Neural cell (in vitro differentiated cells): ENCODE data around the gene ILF3. TPM values are rescaled to one million over a fixed set of nuclear protein-coding genes. Genes with fewer than 3 reads are reported as not detected.

ENCODE experiments used
- H2AFZ ChIP-seq: fragments of 200-600, 300-800 bp; sonication (generic), shearing (Covaris generic); 2 replicates; pipeline ENCODE4 v1.6.0; 2014; ENCODE audit warnings: low read depth, mild to moderate bottlenecking, antibody characterized with exemption, low read length, moderate library complexity
- H3F3A ChIP-seq: fragments of 200-600 bp; shearing (Covaris generic); 2 replicates; pipeline ENCODE4 v1.6.1; 2016; ENCODE audit warnings: mild to moderate bottlenecking, moderate library complexity, mixed read lengths, antibody characterized with exemption, low read length; ENCODE audit not compliant: insufficient read depth, poor library complexity, severe bottlenecking
- H3K27ac ChIP-seq: fragments of 200-600, 300-800 bp; sonication (generic), shearing (Covaris generic); 2 replicates; pipeline ENCODE4 v1.5.1; 2014; ENCODE audit warnings: mild to moderate bottlenecking, low read length, moderate library complexity
- H3K27me3 ChIP-seq: fragments of 300-800, 200-600 bp; sonication (generic), shearing (Covaris generic); 2 replicates; pipeline ENCODE4 v1.6.0; 2014; ENCODE audit warnings: mild to moderate bottlenecking, low read depth, low read length, moderate library complexity; ENCODE audit not compliant: insufficient read depth
- H3K36me3 ChIP-seq: fragments of 300-800, 200-600 bp; sonication (generic), shearing (Covaris generic); 2 replicates; pipeline ENCODE4 v1.5.1; 2014; ENCODE audit warnings: mild to moderate bottlenecking, antibody characterized with exemption, low read length, moderate library complexity; ENCODE audit not compliant: insufficient read depth
- H3K4me2 ChIP-seq: fragments of 300-800, 200-600 bp; sonication (generic), shearing (Covaris generic); 2 replicates; pipeline ENCODE4 v1.6.0; 2014; ENCODE audit warnings: mild to moderate bottlenecking, low read length
- H3K4me3 ChIP-seq: fragments of 300-800, 200-600 bp; sonication (generic), shearing (Covaris generic); 2 replicates; pipeline ENCODE4 v1.5.1; 2014; ENCODE audit warnings: mild to moderate bottlenecking, low read length, moderate library complexity
- H3K79me2 ChIP-seq: fragments of 200-600 bp; shearing (Covaris generic); replicated peaks from 2 replicates; pipeline ENCODE4 v1.6.0; 2014; ENCODE audit warnings: mild to moderate bottlenecking, low read length, moderate library complexity; ENCODE audit not compliant: insufficient read depth
- H3K9ac ChIP-seq: fragments of 300-800, 200-600 bp; sonication (generic), shearing (Covaris generic); 2 replicates; pipeline ENCODE4 v1.6.1; 2016; ENCODE audit warnings: mild to moderate bottlenecking, low read length, mixed read lengths
- H3K9me2 ChIP-seq: fragments of 200-600 bp; shearing (Covaris generic); 2 replicates; pipeline ENCODE4 v1.6.1; 2016; ENCODE audit warnings: mild to moderate bottlenecking, low read length, mixed read lengths; ENCODE audit not compliant: insufficient read depth
- H3K9me3 ChIP-seq: fragments of 200-600, 300-800 bp; sonication (generic), shearing (Covaris generic); 2 replicates; pipeline ENCODE4 v1.6.1; 2016; ENCODE audit warnings: mild to moderate bottlenecking, mixed run types, low read length, moderate library complexity, mixed read lengths
- H4K20me1 ChIP-seq: fragments of 200-600 bp; shearing (Covaris generic); 2 replicates; pipeline ENCODE4 v1.6.1; 2016; ENCODE audit warnings: mild to moderate bottlenecking, mixed run types; ENCODE audit not compliant: insufficient read depth
- CTCF ChIP-seq: fragments of 450-650 bp; IDR thresholded peaks from 2 replicates; pipeline ENCODE4 v1.5.1; 2014; ENCODE audit warnings: antibody characterized with exemption, mild to moderate bottlenecking, moderate library complexity; ENCODE audit not compliant: poor library complexity, severe bottlenecking
- EP300 ChIP-seq: fragments of 450-650 bp; conservative IDR thresholded peaks from 2 replicates; pipeline ENCODE4 v1.6.1; 2014; ENCODE audit warnings: antibody characterized with exemption, mild to moderate bottlenecking, moderate library complexity; ENCODE audit not compliant: poor library complexity, severe bottlenecking
- EZH2 ChIP-seq: fragments of 200-600, 300-800 bp; shearing (Covaris generic), sonication (generic); IDR thresholded peaks from 2 replicates; pipeline ENCODE4 v1.6.1; 2014; ENCODE audit warnings: antibody characterized with exemption, low read length, borderline replicate concordance, mild to moderate bottlenecking; ENCODE audit not compliant: insufficient read depth, poor library complexity, severe bottlenecking
- MXI1 ChIP-seq: fragments of 450-650 bp; conservative IDR thresholded peaks from 2 replicates; pipeline ENCODE4 v1.6.1; 2014; ENCODE audit warnings: antibody characterized with exemption, mild to moderate bottlenecking; ENCODE audit not compliant: poor library complexity, severe bottlenecking
- POLR2AphosphoS5 ChIP-seq: IDR thresholded peaks from 2 replicates; pipeline ENCODE4 v1.6.1; 2012
- RAD21 ChIP-seq: fragments of 450-650 bp; conservative IDR thresholded peaks from 2 replicates; pipeline ENCODE4 v1.6.1; 2014; ENCODE audit warnings: antibody characterized with exemption, mild to moderate bottlenecking, moderate library complexity
- REST ChIP-seq: IDR thresholded peaks from 2 replicates; pipeline ENCODE4 v1.6.1; 2012; ENCODE audit warnings: borderline replicate concordance
- SMC3 ChIP-seq: fragments of 450-650 bp; conservative IDR thresholded peaks from 2 replicates; pipeline ENCODE4 v1.6.1; 2014; ENCODE audit warnings: antibody characterized with exemption, mild to moderate bottlenecking, moderate library complexity; ENCODE audit not compliant: poor library complexity
- TAF1 ChIP-seq: IDR thresholded peaks from 2 replicates; pipeline ENCODE4 v1.6.1; 2012; ENCODE audit warnings: low read depth
- polyA plus RNA-seq: library from polyadenylated mRNA; depleted of rRNA; stranded (reverse); fragments of >200 nt; gene quantifications from 2 replicates; pipeline ENCODE4 v1.2.3, GENCODE V29; 2014

Gene ILF3
- polyA plus RNA-seq, 1 donor from 2014 or later: 464 TPM

GRCh38 chr19:10683582-10683981 lies 29.4 kb downstream of the ILF3 start:
- Histone ChIP-seq H3K4me2 (no peak overlapping the region), H3K36me3 (no peaks in the 10 kb centered on the region), H3K4me3 (no peak overlapping the region), H3K27me3 (no peaks in the 10 kb centered on the region), H4K20me1 (peaks cover 16% of the 10 kb centered on the region), H3F3A (no peaks in the 10 kb centered on the region), H3K9me3 (no peaks in the 10 kb centered on the region), H3K79me2 (peaks cover 4% of the 10 kb centered on the region), H2AFZ (no peak overlapping the region), H3K9ac (no peak overlapping the region), H3K27ac (no peak overlapping the region), H3K9me2 (no peaks in the 10 kb centered on the region)
- no peak for TF ChIP-seq CTCF
- peak; percentile 14 for TF ChIP-seq POLR2AphosphoS5
- TF ChIP-seq EP300: no peak
- TF ChIP-seq REST: no peak
- no peak for TF ChIP-seq RAD21
- no peak for TF ChIP-seq SMC3
- TF ChIP-seq TAF1: no peak

- TF ChIP-seq EP300: no peak
- no peak for TF ChIP-seq SMC3
- TF ChIP-seq POLR2AphosphoS5: no peak
- TF ChIP-seq CTCF: no peak
- no peak for TF ChIP-seq TAF1
- TF ChIP-seq REST: no peak
- no peak for TF ChIP-seq RAD21
- TF ChIP-seq MXI1: no peak
- TF ChIP-seq EZH2: no peak
- no peak overlapping the region for H3K4me2 ChIP-seq
- no peak overlapping the region for H3K27ac ChIP-seq
- H2AFZ ChIP-seq: no peak overlapping the region
- peaks cover 17% of the 10 kb centered on the region for H4K20me1 ChIP-seq
- no peaks in the 10 kb centered on the region for H3F3A ChIP-seq
- H3K9ac ChIP-seq: no peak overlapping the region
- no peaks in the 10 kb centered on the region for H3K9me3 ChIP-seq
- peaks cover 4% of the 10 kb centered on the region for H3K79me2 ChIP-seq
- no peaks in the 10 kb centered on the region for H3K27me3 ChIP-seq
- no peak overlapping the region for H3K4me3 ChIP-seq
- no peaks in the 10 kb centered on the region for H3K36me3 ChIP-seq
- H3K9me2 ChIP-seq: no peaks in the 10 kb centered on the region
Observed at GRCh38 chr19:10685210-10685609, 31.1 kb downstream of the ILF3 start.
